A549 treated with CORT108297 at 1 μM for 4 hours (cell line): ENCODE measurements around the gene GALNT1. TPM values are rescaled to one million over a fixed set of nuclear protein-coding genes. Genes with fewer than 3 reads are reported as not detected.

Experiments
- total RNA-seq: library from RNA; stranded (reverse); fragments of 200-300 nt; extraction: Qiagen RNA extraction; gene quantifications from 5 replicates; pipeline ENCODE4 v1.2.3, GENCODE V29; 2022

The GALNT1 gene
- 45.5 to 73.2 TPM (median 56.0 TPM) in 5 replicates for total RNA-seq

GRCh38 chr18:35581546-35581897 is at the start of gene GALNT1:
TSS of gene GALNT1 (plus strand) at chr18:35581740. CDS start at chr18:35654663, 72,923 bp downstream.

Other genes starting within 250 kb of the GALNT1 start
- gene ZNF24, start 237.3 kb upstream of the GALNT1 start, total RNA-seq, result 10.6 to 12.6 TPM (median 11.4 TPM) in 5 replicates
- 0.52 to 0.90 TPM (median 0.72 TPM) in 5 replicates for gene ZNF396, start 204.4 kb upstream of the GALNT1 start, total RNA-seq
- 21.4 to 25.5 TPM (median 23.1 TPM) in 5 replicates for gene INO80C, start 83.8 kb upstream of the GALNT1 start, total RNA-seq